Naive thymus-derived CD4-positive, alpha-beta T cell (primary cell): ENCODE measurements around the gene SOX1. TPM values are rescaled to one million over a fixed set of nuclear protein-coding genes. Genes with fewer than 3 reads are reported as not detected.
A peak's percentile ranks its signal among the peaks of the same experiment; 100 is the strongest.

ENCODE experiments used
- ATAC-seq: fragments of 150-1000 bp; cut with Tn5 transposase; 2 replicates; pipeline ENCODE4 v1.10.0; 2021; ENCODE audit warnings: mild to moderate bottlenecking, moderate library complexity
- CTCF ChIA-PET: fragments of 350-600 bp; sonication (Branson Sonifier 250); formaldehyde crosslinking; loops from one replicate; lab custom pipeline; 2021; ENCODE audit warnings: antibody characterized with exemption; lab: Charles Lee
- POLR2A ChIA-PET: fragments of 350-600 bp; sonication (Branson Sonifier 250); formaldehyde crosslinking; loops from one replicate; lab custom pipeline; 2021; ENCODE audit warnings: antibody characterized with exemption, inconsistent platforms; lab: Charles Lee
- DNase-seq, 9 donors: peaks; one replicate each; pipeline versions ENCODE4 v3.0.0 to v3.0.0-alpha.2; 2020 to 2022; ENCODE audit warnings: mixed read lengths in 1 of 9
- H3K27ac ChIP-seq: one replicate; pipeline ENCODE4 v1.7.0; 2013; ENCODE audit warnings: mild to moderate bottlenecking, low read depth, low read length, moderate library complexity
- H3K27me3 ChIP-seq, 2 donors: one replicate each; pipeline ENCODE4 v1.7.0; 2013; ENCODE audit warnings: low read length in 2 of 2, mild to moderate bottlenecking in 2 of 2, moderate library complexity in 2 of 2; ENCODE audit not compliant: control insufficient read depth in 2 of 2, insufficient read depth in 2 of 2
- H3K36me3 ChIP-seq, 3 experiments: 1 replicate in 2 of 3; 2 replicates in 1 of 3; pipeline ENCODE4 v1.7.0; 2013; ENCODE audit warnings: low read length in 3 of 3, mild to moderate bottlenecking in 3 of 3, moderate library complexity in 1 of 3; ENCODE audit not compliant: insufficient read depth in 3 of 3, control insufficient read depth in 2 of 3
- H3K4me1 ChIP-seq, 2 donors: one replicate each; pipeline ENCODE4 v1.7.0; 2013; ENCODE audit warnings: low read length in 2 of 2, mild to moderate bottlenecking in 2 of 2, moderate library complexity in 1 of 2; ENCODE audit not compliant: control insufficient read depth in 2 of 2, insufficient read depth in 2 of 2
- H3K4me3 ChIP-seq: 2 replicates; pipeline ENCODE4 v1.7.0; 2013; ENCODE audit warnings: mild to moderate bottlenecking, low read length
- H3K9me3 ChIP-seq, 3 experiments: 1 replicate in 2 of 3; 2 replicates in 1 of 3; pipeline ENCODE4 v1.7.0; 2013; ENCODE audit warnings: low read length in 3 of 3; ENCODE audit not compliant: control insufficient read depth in 2 of 3
- H3K27ac Mint-ChIP-seq, 9 donors: one replicate each; pipeline ENCODE4 v1.8.0; 2020 to 2022; ENCODE audit warnings: mixed read lengths in 9 of 9, mild to moderate bottlenecking in 8 of 9, moderate library complexity in 5 of 9, inconsistent platforms in 2 of 9
- H3K27me3 Mint-ChIP-seq, 5 donors: one replicate each; pipeline ENCODE4 v1.8.0; 2021 to 2022; ENCODE audit warnings: mixed read lengths in 5 of 5, mild to moderate bottlenecking in 1 of 5
- H3K36me3 Mint-ChIP-seq, 5 donors: one replicate each; pipeline ENCODE4 v1.8.0; 2020 to 2022; ENCODE audit warnings: mixed read lengths in 5 of 5, mild to moderate bottlenecking in 3 of 5, inconsistent platforms in 1 of 5
- H3K4me1 Mint-ChIP-seq, 7 donors: one replicate each; pipeline ENCODE4 v1.8.0; 2020 to 2022; ENCODE audit warnings: mixed read lengths in 7 of 7, mild to moderate bottlenecking in 3 of 7, inconsistent platforms in 1 of 7
- H3K4me3 Mint-ChIP-seq, 10 donors: one replicate each; pipeline ENCODE4 v1.8.0; 2020 to 2022; ENCODE audit warnings: mild to moderate bottlenecking in 10 of 10, mixed read lengths in 10 of 10, moderate library complexity in 6 of 10, inconsistent platforms in 2 of 10
- H3K9me3 Mint-ChIP-seq, 11 donors: one replicate each; pipeline ENCODE4 v1.8.0; 2020 to 2022; ENCODE audit warnings: mixed read lengths in 11 of 11, mild to moderate bottlenecking in 4 of 11, inconsistent platforms in 1 of 11, moderate library complexity in 1 of 11
- intact Hi-C, 2 donors: fragments of 100-400 bp; cut with micrococcal nuclease; formaldehyde crosslinking; loops; one replicate each; pipeline ENCODE4 v1.15.1; 2023
- polyA plus RNA-seq, 2 donors: library from polyadenylated mRNA; unstranded; fragments of 300-500 nt; fragmentation: Illumina TruSeq; gene quantifications; one replicate each; pipeline ENCODE4 v1.2.3, GENCODE V29; 2021
- total RNA-seq, 6 experiments: library from RNA in 5 of 6; stranded (reverse) in 5 of 6; gene quantifications; 1 replicate in 5 of 6; 2 replicates in 1 of 6; pipeline ENCODE4 v1.2.3 and lab custom pipeline; 2021 to 2026

Gene SOX1
- total and polyA plus RNA-seq, 7 experiments from 2014 or later = not detected

DNA sequence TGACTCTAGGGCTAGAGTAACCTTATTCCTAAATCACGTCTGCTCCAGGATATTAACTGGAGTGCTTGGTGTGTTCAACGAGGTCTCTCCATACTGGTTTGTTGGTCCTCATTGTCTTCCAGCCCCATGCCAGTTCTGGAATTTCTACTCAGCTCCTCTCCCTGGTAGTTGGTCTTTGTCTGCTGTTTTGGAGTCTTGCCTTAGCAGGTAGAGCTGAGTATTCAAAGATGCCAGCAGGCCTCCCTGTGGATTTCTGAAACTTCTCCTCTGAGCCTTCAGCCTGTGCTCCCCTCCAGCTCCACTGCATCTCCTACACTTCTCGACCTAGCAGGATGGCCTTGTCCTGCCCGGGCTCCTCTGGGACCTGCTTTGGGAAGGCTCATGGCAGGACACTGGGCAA, 25.5 kb downstream of the SOX1 start:
- H3K27me3 Mint-ChIP-seq = peaks cover 6 to 61% (median 47%) of the 10 kb centered on the region in 5 donors
- POLR2A ChIA-PET = no interaction called here
- ATAC-seq (no peak), DNase-seq (no peak)
- H3K9me3 Mint-ChIP-seq = peaks cover 0 to 7% (median 0%) of the 10 kb centered on the region in 11 donors
- H3K27me3 ChIP-seq = no peaks in the 10 kb centered on the region
- no peaks in the 10 kb centered on the region for H3K36me3 ChIP-seq
- no peak overlapping the region for H3K27ac ChIP-seq
- peaks cover 0 to 5% (median 0%) of the 10 kb centered on the region in 7 donors for H3K4me1 Mint-ChIP-seq
- no peak overlapping the region for H3K27ac Mint-ChIP-seq
- intact Hi-C loops = no loop called here
- no peak overlapping the region for H3K4me3 ChIP-seq
- peaks cover 0 to 14% (median 0%) of the 10 kb centered on the region in 5 donors for H3K36me3 Mint-ChIP-seq
- H3K9me3 ChIP-seq = no peaks in the 10 kb centered on the region
- CTCF ChIA-PET = no interaction called here
- no peaks in the 10 kb centered on the region for H3K4me1 ChIP-seq
- H3K4me3 Mint-ChIP-seq = no peak overlapping the region

DNA sequence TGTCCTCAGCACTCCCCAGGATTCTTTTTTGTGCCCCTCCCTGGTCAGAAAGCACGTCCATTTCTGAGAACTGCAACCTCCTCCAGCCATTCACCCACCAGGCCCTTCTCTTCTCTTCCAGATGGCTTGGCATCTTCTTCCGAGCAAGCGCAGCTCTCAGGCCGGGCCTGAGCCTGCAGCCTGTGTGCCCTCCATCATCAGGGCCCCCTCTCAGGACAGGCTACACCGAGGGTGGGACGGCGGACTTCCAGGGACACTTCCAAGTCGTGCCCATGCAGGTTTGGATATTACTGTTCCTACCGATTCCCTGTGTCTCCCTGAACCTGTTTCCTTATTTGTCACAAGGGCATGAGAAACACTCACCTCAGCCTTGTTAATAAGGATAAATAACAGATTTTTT, 28.4 kb downstream of the SOX1 start:
- no peaks in the 10 kb centered on the region for H3K4me1 ChIP-seq
- no peaks in the 10 kb centered on the region for H3K36me3 ChIP-seq
- no peak overlapping the region for H3K27ac ChIP-seq
- H3K9me3 ChIP-seq = no peaks in the 10 kb centered on the region
- peaks cover 0 to 4% (median 0%) of the 10 kb centered on the region in 5 donors for H3K36me3 Mint-ChIP-seq
- peaks cover 0 to 5% (median 0%) of the 10 kb centered on the region in 7 donors for H3K4me1 Mint-ChIP-seq
- no peak overlapping the region for H3K4me3 ChIP-seq
- no peaks in the 10 kb centered on the region for H3K27me3 ChIP-seq
- peaks cover 0 to 7% (median 0%) of the 10 kb centered on the region in 11 donors for H3K9me3 Mint-ChIP-seq
- no peak overlapping the region for H3K4me3 Mint-ChIP-seq
- DNase-seq (no peak), ATAC-seq (no peak)
- POLR2A ChIA-PET = no interaction called here
- CTCF ChIA-PET = no interaction called here
- no peak overlapping the region for H3K27ac Mint-ChIP-seq
- peaks cover 10 to 76% (median 51%) of the 10 kb centered on the region in 5 donors for H3K27me3 Mint-ChIP-seq
- intact Hi-C loops = no loop called here

DNA sequence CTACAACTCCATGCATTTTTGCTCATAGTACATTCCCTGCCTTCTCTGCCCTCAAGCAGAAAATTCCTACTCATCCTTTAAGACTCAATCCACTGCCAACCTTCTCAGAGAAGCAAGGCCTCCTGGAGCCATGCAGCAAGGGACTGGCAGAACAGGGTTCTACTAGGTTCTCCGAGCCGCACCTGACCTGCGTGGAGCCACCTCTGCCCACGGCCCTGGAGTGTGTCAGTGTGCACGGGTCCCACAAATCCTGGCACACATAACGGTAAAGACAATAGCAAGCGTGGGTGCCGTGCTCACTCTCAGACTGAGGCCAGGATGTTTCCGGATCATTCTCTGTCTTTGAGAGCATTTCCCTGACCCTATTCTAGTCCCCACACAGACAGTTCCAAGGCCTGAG, 30.0 kb downstream of the SOX1 start:
- Histone ChIP-seq H3K27me3 (no peaks in the 10 kb centered on the region), H3K4me1 (no peaks in the 10 kb centered on the region), H3K27ac (no peak overlapping the region), H3K4me3 (no peak overlapping the region), H3K9me3 (no peaks in the 10 kb centered on the region), H3K36me3 (no peaks in the 10 kb centered on the region)
- Mint-ChIP-seq H3K36me3 (peaks cover 0 to 4% (median 0%) of the 10 kb centered on the region in 5 donors), H3K4me1 (peaks cover 0 to 5% (median 0%) of the 10 kb centered on the region in 7 donors), H3K27ac (no peak overlapping the region), H3K9me3 (peaks cover 0 to 7% (median 0%) of the 10 kb centered on the region in 11 donors), H3K27me3 (peaks cover 24 to 90% (median 63%) of the 10 kb centered on the region in 5 donors), H3K4me3 (no peak overlapping the region)
- ATAC-seq (no peak), DNase-seq (no peak)
- POLR2A ChIA-PET = no interaction called here
- CTCF ChIA-PET = no interaction called here
- intact Hi-C loops = no loop called here

DNA sequence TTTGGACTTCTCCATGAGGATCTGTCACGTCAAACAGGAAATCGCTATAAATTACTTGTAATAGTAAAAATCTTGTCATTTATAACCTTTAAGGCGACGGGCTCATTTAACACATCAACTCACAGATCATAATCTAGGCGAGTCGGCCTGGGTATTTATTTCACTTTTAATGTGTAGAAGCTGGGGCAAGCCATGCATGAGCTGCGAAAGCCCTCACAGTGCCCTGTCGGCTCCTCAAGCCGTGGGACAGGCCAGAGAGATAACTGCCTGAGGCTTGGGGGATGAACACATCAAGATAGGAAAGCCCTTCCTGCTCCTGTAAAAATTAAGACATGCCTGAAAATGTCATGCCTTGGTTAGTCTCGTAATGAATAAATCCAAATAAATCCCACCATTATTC, 30.8 kb downstream of the SOX1 start:
- Mint-ChIP-seq H3K4me3 (no peak overlapping the region), H3K36me3 (peaks cover 0 to 4% (median 0%) of the 10 kb centered on the region in 5 donors), H3K4me1 (peaks cover 0 to 5% (median 0%) of the 10 kb centered on the region in 7 donors), H3K27ac (no peak overlapping the region), H3K9me3 (peaks cover 0 to 7% (median 0%) of the 10 kb centered on the region in 11 donors), H3K27me3 (peaks cover 30 to 90% (median 66%) of the 10 kb centered on the region in 5 donors)
- no peaks in the 10 kb centered on the region for H3K9me3 ChIP-seq
- no peaks in the 10 kb centered on the region for H3K27me3 ChIP-seq
- no peak overlapping the region for H3K4me3 ChIP-seq
- H3K27ac ChIP-seq = no peak overlapping the region
- intact Hi-C loops = no loop called here
- no peaks in the 10 kb centered on the region for H3K36me3 ChIP-seq
- ChIA-PET POLR2A (no interaction called here), CTCF (no interaction called here)
- ATAC-seq (no peak), DNase-seq (no peak)
- no peaks in the 10 kb centered on the region for H3K4me1 ChIP-seq

DNA sequence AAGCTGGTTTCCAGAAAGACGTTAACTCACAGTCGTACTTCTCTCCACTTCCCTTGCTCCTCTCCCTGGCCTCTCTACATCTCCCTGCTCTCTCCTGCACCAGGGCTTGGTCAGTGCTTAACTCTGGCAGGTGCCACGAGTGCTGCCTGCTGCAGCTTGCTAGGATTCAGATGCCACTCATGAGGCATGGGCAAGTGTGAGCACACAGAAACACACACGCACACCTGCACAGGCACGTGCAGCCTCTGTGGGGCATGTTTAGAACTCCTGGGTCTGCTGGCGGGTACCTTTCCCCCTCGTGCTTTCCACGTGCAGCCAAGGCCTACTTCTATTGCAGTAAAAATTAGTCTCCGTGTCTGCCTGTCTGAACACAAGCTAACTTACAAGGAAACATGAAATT, 31.8 kb downstream of the SOX1 start:
- no peak for DNase-seq
- H3K4me1 ChIP-seq = no peaks in the 10 kb centered on the region
- H3K27me3 Mint-ChIP-seq = peaks cover 35 to 85% (median 67%) of the 10 kb centered on the region in 5 donors
- ATAC-seq = no peak
- H3K4me3 Mint-ChIP-seq = no peak overlapping the region
- POLR2A ChIA-PET = no interaction called here
- H3K27ac Mint-ChIP-seq = no peak overlapping the region
- CTCF ChIA-PET = no interaction called here
- peaks cover 0 to 4% of the 10 kb centered on the region in 2 donors for H3K27me3 ChIP-seq
- peaks cover 0 to 5% (median 0%) of the 10 kb centered on the region in 7 donors for H3K4me1 Mint-ChIP-seq
- H3K36me3 ChIP-seq = no peaks in the 10 kb centered on the region
- H3K9me3 ChIP-seq = no peaks in the 10 kb centered on the region
- no peak overlapping the region for H3K4me3 ChIP-seq
- H3K27ac ChIP-seq = no peak overlapping the region
- H3K36me3 Mint-ChIP-seq = peaks cover 0 to 4% (median 0%) of the 10 kb centered on the region in 5 donors
- intact Hi-C loops = no loop called here
- H3K9me3 Mint-ChIP-seq = peaks cover 0 to 7% (median 0%) of the 10 kb centered on the region in 11 donors

DNA sequence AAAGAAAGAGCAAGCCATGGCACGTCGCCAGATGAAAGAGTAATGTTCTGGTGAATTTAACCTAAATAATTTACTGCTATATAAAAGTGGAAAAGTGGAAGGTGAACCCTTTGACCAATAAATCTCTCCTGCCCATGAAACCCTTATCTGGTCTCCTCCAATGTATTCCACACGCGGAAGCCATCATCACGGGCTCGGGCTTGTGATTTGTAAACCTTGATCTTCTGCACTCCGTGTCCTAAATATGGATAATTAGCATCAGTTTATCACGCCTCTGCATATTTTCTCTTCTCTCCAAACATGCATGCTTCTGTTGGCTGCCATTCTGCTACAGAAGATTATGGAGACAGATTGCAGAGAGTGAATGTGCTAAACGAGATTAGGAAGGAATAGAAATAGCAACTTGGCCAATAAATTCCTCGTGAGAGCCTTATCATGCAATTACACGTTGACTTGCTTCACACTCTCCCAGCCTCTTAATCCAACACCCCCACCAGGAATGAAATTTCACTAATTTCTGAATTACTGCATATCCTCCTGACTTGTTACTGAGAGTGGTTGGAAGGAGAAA, 34.5 kb downstream of the SOX1 start:
- no peak overlapping the region for H3K27ac Mint-ChIP-seq
- no peak for DNase-seq
- CTCF ChIA-PET = no interaction called here
- no peak for ATAC-seq
- H3K27me3 Mint-ChIP-seq = peaks cover 49 to 69% (median 66%) of the 10 kb centered on the region in 5 donors
- intact Hi-C loops = no loop called here
- no peak overlapping the region for H3K27ac ChIP-seq
- H3K4me1 ChIP-seq = no peaks in the 10 kb centered on the region
- peaks cover 0 to 3% (median 0%) of the 10 kb centered on the region in 5 donors for H3K36me3 Mint-ChIP-seq
- H3K36me3 ChIP-seq = no peaks in the 10 kb centered on the region
- POLR2A ChIA-PET = no interaction called here
- H3K4me3 Mint-ChIP-seq = no peak overlapping the region
- no peak overlapping the region for H3K4me3 ChIP-seq
- H3K27me3 ChIP-seq = peaks cover 0 to 4% of the 10 kb centered on the region in 2 donors
- peaks cover 0 to 7% (median 3%) of the 10 kb centered on the region in 7 donors for H3K4me1 Mint-ChIP-seq
- H3K9me3 Mint-ChIP-seq = peaks cover 0 to 6% (median 0%) of the 10 kb centered on the region in 11 donors
- H3K9me3 ChIP-seq = no peaks in the 10 kb centered on the region

DNA sequence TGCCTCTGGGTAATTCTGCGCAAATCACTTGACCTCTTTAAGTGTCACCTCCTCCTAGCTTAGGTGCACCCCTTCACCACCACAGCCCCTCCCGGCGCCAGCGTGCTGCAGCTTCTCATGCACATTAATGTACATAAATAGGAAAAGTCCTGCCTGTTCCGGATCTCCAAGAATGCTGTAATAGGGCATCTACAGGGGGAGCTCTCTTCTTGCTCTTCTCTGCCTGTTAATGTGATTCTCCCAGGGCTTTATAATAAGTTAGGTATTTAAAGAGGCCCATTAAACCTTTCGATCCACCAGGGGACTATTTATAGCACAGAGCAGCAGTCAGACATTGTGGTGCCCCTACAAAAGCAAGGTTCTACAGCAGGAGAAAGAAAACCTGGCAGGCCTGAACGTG, 35.3 kb downstream of the SOX1 start:
- ATAC-seq (no peak), DNase-seq (no peak)
- Mint-ChIP-seq H3K9me3 (no peaks in the 10 kb centered on the region), H3K4me3 (peak overlapping the region in 1 of 10 donors; percentile 26), H3K27ac (no peak overlapping the region), H3K4me1 (peaks cover 0 to 6% (median 4%) of the 10 kb centered on the region in 7 donors), H3K27me3 (peaks cover 57 to 69% (median 66%) of the 10 kb centered on the region in 5 donors), H3K36me3 (no peaks in the 10 kb centered on the region)
- Histone ChIP-seq H3K4me3 (no peak overlapping the region), H3K9me3 (no peaks in the 10 kb centered on the region), H3K36me3 (no peaks in the 10 kb centered on the region), H3K27ac (no peak overlapping the region), H3K27me3 (peaks cover 0 to 4% of the 10 kb centered on the region in 2 donors), H3K4me1 (no peaks in the 10 kb centered on the region)
- POLR2A ChIA-PET = no interaction called here
- CTCF ChIA-PET = no interaction called here
- intact Hi-C loops = no loop called here
